ENCODE measurements around the gene SEPTIN1.

The SEPTIN1 gene

GRCh38 chr16:30377050-30377811, 5.1 kb downstream of the SEPTIN1 start:
- no peak for DNase-seq (ENCODE audit: low read depth)

DNA sequence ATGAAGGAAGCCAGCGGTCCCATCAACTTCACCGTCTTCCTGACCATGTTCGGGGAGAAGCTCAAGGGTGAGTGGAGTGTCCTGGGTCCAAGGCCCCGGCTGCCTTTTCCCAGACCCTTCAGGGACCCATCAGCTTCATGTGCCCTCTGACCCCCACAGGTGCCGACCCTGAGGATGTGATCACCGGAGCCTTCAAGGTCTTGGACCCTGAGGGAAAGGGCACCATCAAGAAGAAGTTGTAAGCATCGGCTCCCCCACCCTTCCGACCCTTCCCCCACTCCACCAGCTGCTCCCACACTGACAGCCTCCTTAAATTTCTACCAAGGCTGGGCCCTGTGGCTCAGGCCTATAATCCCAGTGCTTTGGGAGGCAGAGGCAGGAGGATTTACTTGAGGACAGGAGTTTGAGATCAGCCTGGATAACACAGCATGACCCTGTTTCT, 5.9 kb downstream of the SEPTIN1 start:
- DNase-seq (ENCODE audit: low read depth) = no peak

- no peak for DNase-seq (ENCODE audit: low read depth)
Measured at GRCh38 chr16:30375864-30376263, 6.5 kb downstream of the SEPTIN1 start.

- DNase-seq (ENCODE audit: low read depth) = no peak
Measured at GRCh38 chr16:30374538-30374937, 7.8 kb downstream of the SEPTIN1 start, which contains the start of gene MYL11. TSS of gene MYL11 (plus strand) at chr16:30374802. CDS start at chr16:30374858, 56 bp downstream.

GRCh38 chr16:30372725-30373124, 9.6 kb downstream of the SEPTIN1 start:
- DNase-seq (ENCODE audit: low read depth) = no peak

DNA sequence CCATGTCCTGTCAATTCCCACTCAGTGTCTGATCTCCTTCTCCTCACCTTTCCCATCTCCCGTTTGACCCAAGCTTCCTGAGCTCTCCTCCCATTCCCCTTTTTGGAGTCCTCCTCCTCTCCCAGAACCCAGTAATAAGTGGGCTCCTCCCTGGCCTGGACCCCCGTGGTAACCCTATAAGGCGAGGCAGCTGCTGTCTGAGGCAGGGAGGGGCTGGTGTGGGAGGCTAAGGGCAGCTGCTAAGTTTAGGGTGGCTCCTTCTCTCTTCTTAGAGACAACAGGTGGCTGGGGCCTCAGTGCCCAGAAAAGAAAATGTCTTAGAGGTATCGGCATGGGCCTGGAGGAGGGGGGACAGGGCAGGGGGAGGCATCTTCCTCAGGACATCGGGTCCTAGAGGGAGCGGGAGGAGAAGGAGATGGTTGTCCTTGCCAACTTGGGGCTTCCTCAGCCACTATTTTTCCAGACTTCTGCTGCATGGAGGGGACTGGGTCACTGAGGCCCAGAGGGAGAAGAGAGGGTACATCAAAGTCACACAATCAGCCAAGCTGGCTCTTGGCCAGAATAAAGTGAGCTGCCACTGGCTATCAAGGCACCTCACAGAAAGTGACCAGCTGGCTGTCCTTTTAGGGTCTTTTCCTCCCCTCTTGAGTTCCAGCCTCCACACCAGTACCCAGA, 10.2 kb downstream of the SEPTIN1 start:
- DNase-seq (ENCODE audit: low read depth) = no peak

DNA sequence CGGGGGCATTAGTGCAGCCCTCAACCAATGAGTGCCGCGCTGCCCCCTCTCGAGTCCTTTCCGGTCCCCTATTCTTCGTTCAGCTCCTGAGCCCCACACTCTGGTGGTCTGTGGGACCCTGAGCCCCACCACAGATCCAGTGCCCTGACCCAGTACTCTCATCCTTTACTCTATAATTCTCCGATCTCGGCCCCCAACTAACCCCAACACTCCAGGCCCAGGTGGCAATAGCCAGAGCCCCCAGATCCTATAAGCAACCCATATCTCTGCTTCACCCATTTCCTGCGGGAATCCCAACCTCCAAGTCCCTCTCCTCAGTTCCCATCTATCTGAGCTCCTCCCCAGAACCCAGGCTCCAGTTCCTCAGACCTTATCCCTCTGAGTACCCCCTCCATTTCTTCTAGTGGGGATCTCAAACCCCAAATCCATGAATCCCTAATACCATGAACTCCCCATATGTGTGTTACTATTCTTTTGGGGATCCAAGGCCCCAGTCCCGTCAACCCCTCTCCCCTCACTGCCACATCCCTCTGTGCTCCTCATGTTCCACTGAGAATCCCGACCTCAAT, 11.0 kb downstream of the SEPTIN1 start:
- no peak for DNase-seq (ENCODE audit: low read depth)

DNA sequence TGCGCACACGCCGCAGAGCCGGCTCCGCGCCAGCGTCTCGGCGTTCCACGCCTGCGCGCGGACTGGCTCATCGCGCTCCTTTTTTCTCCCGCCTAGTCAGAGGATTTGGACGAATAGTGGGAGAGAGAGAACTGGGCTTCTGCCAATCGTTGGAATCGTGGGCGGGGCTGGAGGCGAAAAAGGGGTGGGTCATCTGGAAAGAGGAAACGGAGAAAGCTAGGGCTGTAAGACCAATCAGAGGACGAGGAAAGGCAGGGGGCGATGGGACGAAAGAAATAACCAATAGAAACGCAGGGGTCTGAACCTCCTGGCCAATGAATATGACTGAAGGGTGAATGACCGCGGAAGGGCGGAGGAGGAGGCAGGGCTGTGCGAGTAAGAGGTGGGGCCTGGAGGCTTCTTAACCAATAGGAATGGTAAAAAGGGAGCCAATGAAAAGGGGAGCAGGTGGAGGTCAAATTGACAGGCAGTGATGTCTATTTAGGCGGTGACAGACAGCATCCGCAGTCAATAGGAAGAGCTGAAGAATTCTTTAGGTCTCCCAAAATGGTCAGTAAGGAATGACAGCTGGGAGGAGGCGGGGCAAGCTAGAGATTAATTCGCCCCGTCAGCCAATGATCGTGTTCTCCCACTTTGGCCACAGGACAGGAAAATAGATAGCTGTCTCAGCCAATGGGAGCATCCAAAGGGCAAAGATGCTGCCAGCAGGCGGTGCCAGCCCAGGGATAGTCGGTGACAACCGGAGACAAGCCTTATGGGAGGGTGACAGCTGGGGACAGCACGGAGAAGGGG, 11.7 kb downstream of the SEPTIN1 start, which contains the start of gene TBC1D10B:
TBC1D10B (minus strand) TSS at position 39 of the 792 bp plus-strand sequence. CDS start 311 bp downstream, outside the sequence.
- peak; percentile 100 for DNase-seq (ENCODE audit: low read depth)

DNA sequence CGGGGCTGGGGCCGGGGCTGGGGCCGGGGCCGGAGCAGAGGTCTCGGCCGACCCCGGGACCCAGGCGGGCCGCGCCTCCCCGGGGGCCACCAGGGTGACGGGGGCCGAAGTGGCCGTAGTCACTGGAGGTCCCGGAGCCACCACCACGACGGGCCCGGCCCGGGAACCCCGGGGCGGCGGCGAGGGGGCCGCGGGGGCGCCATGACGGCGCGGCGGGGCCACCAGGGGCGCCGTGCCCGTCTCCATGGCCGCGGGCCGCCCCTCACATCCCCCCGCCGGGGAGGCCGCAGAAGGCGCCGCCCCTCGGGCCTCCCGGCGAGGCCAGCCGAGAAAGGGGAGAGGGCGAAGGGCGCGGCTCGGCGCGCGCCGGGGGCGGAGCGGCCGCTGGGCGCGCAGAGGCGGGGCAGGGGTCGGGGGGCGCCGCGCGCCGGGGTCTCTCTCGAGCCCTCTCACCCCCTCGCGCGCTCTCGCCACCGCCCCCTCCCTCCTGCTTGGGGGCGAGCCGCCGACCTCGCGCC, 12.4 kb downstream of the SEPTIN1 start:
- DNase-seq (ENCODE audit: low read depth) = no peak

- DNase-seq (ENCODE audit: low read depth) = no peak
Measured at GRCh38 chr16:30369091-30369937, 13.0 kb downstream of the SEPTIN1 start.

GRCh38 chr16:30368792-30369090, 13.6 kb downstream of the SEPTIN1 start:
- DNase-seq (ENCODE audit: low read depth) = no peak

DNA sequence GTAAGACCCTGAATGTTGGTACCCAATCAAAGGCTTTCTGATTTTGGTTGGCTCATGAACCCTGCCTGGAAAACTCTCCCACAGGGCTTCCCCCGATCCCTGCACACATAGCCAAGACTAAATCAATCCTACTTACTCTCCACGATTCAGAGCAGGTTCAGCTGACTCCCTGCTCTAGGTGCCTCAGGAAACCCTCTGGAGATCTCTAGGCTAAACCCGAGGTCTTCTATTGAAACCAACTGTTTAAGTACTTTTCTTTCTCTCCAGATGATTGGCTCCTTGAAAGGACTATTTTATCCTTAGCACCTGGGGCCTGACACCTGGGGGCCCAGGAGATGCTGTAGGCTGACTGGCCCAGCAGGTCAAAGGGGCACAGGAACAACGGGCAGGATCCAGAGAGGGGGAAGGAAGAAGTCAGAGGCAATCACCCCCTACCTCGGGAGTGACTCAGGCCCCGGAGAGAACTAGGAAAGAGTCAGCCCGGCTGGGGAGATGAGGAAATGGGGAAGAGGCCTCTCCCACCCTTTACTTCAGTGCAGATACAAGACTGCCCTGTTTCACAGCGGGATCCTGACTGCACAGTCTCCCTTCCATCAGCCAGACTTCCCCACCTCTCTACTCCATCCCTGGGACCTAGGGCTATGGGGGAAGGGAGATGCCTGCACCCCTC, 14.1 kb downstream of the SEPTIN1 start:
- DNase-seq (ENCODE audit: low read depth) = peak; percentile 29

DNA sequence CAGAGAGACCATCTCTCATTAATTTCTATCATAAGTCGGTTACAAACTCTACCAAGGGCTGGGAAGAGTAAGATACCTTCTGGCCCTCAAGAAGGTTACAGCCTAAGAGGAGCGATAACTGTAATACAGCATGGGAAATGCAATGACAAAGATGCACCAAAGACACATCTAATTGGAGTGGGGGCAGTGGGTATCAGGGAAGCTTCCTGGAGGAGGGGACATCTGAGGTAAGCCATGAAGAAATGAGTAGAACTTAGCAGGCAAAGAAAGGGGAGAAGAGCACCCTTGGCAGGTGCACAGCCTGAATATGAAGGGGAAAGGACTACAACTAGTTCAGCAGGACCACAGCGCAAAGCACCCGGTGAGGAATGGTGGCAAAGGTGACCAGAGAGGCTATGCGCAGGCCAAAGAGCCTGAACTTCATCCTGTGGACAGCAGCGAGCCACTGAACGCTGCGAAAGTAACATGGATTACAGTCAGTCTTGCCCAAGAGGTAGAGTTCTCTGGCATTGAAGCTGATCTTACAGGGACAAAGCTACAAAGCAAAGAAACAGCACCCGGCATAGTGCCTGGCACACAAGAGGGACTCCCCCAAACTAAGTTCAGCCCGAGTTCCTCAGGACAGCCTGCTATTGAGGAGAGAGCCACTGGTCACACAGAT, 14.9 kb downstream of the SEPTIN1 start:
- no peak for DNase-seq (ENCODE audit: low read depth)

DNA sequence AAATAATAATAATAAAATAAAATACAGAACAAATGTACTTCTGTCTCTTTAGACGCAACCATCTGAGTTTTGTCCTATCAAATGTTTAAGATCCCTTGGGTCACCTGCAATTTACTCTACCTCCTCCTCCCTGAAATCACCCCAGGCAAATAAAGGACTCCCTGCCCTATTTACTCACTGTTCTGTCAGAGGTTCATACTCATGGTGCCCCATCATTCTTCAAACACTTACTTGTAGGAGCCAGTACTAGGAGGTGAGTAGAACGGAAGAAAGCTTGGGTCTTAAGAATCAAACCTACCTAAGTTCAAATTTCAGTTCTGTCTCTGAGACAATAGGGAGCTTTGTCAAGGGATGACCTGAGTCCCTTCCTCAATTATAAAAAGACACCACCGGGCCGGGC, 15.8 kb downstream of the SEPTIN1 start:
- DNase-seq (ENCODE audit: low read depth) = no peak

DNA sequence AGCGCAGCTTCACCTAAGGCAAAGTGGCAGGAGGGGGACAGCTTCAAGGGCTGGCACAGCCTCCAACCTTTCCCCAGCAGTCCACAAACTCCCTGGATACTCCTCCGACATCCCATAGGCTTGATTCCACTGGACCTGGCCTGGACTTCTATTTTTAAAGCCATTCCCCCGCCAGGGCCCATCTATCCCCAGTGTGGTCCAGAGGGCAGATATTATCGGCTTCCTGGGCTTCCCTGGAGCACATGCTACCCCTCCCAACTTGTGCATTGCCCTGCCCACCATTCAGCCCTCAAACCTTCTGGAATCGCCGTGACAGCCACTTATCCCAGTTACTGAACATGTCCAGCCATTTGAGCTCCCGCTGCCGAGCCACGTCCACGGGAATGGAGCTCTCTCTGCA, 17.2 kb downstream of the SEPTIN1 start:
- no peak for DNase-seq (ENCODE audit: low read depth)

DNA sequence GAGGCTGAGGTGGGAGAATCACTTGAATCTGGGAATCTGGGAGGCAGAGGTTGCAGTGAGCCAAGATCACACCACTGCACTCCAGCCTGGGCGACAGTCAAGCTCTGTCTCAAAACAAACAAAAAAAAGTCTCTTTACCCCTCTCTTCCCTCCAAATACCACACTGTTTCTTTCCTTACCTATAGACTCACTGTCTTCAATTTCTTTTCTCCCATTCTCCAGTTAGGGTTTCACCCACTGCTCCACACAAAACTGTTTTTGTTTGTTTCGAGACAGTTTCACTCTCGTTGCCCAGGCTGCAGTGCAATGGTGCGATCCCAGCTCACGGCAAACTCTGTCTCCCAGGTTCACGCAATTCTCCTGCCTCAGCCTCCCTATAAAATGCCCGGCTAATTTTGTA, 21.2 kb downstream of the SEPTIN1 start:
- no peak for DNase-seq (ENCODE audit: low read depth)

DNA sequence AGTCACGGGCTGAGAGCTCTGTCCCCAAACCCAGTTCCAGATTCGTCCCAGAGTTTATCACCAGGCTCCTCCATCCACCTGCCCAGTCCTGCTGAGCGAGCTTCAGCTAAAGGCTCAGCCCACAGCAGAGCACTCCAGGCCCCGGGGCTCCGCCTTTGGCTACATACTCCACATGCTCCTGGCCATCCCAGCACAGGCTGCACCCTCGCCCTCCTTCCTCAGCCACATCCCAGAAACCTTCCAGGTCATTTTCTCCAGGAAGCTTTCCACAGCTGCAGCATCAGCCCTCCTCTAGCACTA, 22.5 kb downstream of the SEPTIN1 start:
- DNase-seq (ENCODE audit: low read depth) = no peak

- DNase-seq (ENCODE audit: low read depth) = no peak
Measured at GRCh38 chr16:30358990-30359870, 23.1 kb downstream of the SEPTIN1 start.

DNA sequence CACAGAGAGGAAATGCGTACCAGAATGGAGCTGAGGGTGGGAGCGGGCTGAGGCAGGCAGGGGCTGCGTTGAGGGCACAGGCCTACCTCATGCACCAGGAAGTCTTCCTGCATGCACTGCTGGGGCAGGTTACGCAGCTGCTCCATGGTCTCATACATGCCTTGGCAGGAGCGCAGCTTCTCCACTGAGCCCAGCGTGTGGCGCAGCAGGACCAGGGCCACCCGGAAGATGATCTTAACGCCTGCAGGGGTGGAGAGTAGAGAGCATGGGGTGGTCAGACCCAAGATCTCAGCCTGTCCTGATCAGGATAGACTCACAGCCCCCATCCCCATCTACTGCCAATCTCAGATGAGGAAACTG, 23.8 kb downstream of the SEPTIN1 start:
- DNase-seq (ENCODE audit: low read depth) = no peak
